GM19035 (cell line): ENCODE data around the gene AXIN1.
"Not testable (repeated sequence)": the region's sequence is repeated elsewhere in the genome, so short reads cannot be mapped to it uniquely, and the experiment has no call there.

Source experiments
- ATAC-seq: cut with Tn5 transposase; IDR thresholded peaks from one replicate; pipeline ENCODE4 v1.9.1; 2021; ENCODE audit not compliant: unreplicated experiment

The AXIN1 gene

GRCh38 chr16:370979-371514 is 18.5 kb upstream of the AXIN1 start:
- ATAC-seq, result no peak

- peak; percentile 80 for ATAC-seq
These were observed 17.9 kb upstream of the AXIN1 start, which contains the start of gene MRPL28 for GRCh38 chr16:370443-370842. TSS of gene MRPL28 (minus strand) at chr16:370538. CDS start at chr16:370218, 320 bp downstream.

- no peak for ATAC-seq
These were observed 17.4 kb upstream of the AXIN1 start for GRCh38 chr16:369866-370436.

- no peak for ATAC-seq
These were observed 16.8 kb upstream of the AXIN1 start for GRCh38 chr16:369275-369865.

GRCh38 chr16:368388-369158 is 16.1 kb upstream of the AXIN1 start:
- ATAC-seq, result no peak

GRCh38 chr16:367333-367903 is 14.9 kb upstream of the AXIN1 start:
- ATAC-seq, result no peak

- ATAC-seq, result no peak
These were observed 14.0 kb upstream of the AXIN1 start for GRCh38 chr16:366476-366875.

- no peak for ATAC-seq
These were observed 12.3 kb upstream of the AXIN1 start for GRCh38 chr16:364595-365491.

GRCh38 chr16:363766-364490 is 11.4 kb upstream of the AXIN1 start:
- no peak for ATAC-seq

GRCh38 chr16:363110-363765 is 10.7 kb upstream of the AXIN1 start:
- ATAC-seq, result no peak

GRCh38 chr16:362702-362999 is 10.1 kb upstream of the AXIN1 start:
- not testable (repeated sequence) for ATAC-seq

GRCh38 chr16:361872-362701 is 9.6 kb upstream of the AXIN1 start:
- ATAC-seq, result peak; percentile 55

GRCh38 chr16:361341-361871 is 8.9 kb upstream of the AXIN1 start:
- no peak for ATAC-seq

GRCh38 chr16:360698-361336 is 8.3 kb upstream of the AXIN1 start:
- no peak for ATAC-seq

GRCh38 chr16:359871-360697 is 7.6 kb upstream of the AXIN1 start:
- ATAC-seq, result no peak

GRCh38 chr16:359067-359763 is 6.7 kb upstream of the AXIN1 start:
- ATAC-seq, result no peak

- no peak for ATAC-seq
These were observed 4.2 kb upstream of the AXIN1 start for GRCh38 chr16:356741-357140.
